ENCODE measurements around the gene LPCAT1.
"Not testable (repeated sequence)": the region's sequence is repeated elsewhere in the genome, so short reads cannot be mapped to it uniquely, and the experiment has no call there.

Gene LPCAT1

GRCh38 chr5:1442222-1443145 is 81.3 kb downstream of the LPCAT1 start:
- no peak for DNase-seq (ENCODE audit: low read depth)

GRCh38 chr5:1441166-1441865 is 82.4 kb downstream of the LPCAT1 start:
- no peak for DNase-seq (ENCODE audit: low read depth)

GRCh38 chr5:1440098-1440493 is 83.7 kb downstream of the LPCAT1 start:
- DNase-seq (ENCODE audit: low read depth): no peak

- no peak for DNase-seq (ENCODE audit: low read depth)
These were observed 84.2 kb downstream of the LPCAT1 start for GRCh38 chr5:1439388-1440097.

GRCh38 chr5:1438871-1439270 is 84.9 kb downstream of the LPCAT1 start:
- no peak for DNase-seq (ENCODE audit: low read depth)

- DNase-seq (ENCODE audit: low read depth): no peak
These were observed 85.7 kb downstream of the LPCAT1 start for GRCh38 chr5:1437876-1438559.

DNA sequence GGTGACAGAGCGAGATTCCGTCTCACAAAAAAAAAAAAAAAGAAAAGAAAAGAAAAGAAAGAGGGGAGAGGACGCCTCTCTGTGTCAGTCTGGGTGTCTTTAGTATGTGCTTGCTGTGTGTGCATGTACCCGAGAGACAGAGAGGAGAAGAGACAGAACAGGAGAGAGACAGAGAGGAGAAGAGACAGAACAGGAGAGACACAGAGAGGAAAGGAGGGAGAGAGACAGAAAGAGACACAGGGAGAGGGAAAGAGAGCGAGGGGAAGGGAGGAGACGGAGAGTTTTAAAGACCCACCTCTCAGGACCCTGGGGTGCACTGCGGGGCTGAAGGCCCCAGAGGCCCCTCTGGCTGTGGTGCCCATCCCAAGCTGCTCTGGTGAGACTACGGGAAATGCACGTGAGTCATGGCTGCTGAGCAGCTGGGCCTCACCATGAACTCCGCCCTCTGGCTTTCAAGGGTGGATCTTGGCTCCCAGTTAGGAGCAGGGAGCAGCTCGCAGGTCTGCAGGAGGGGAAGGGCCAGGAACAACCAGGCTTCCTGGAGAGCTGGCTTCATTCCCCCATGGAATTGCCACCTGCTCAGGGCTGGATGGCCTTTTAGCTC is 86.4 kb downstream of the LPCAT1 start:
- no peak for DNase-seq (ENCODE audit: low read depth)

GRCh38 chr5:1436681-1437080 is 87.1 kb downstream of the LPCAT1 start:
- no peak for DNase-seq (ENCODE audit: low read depth)

GRCh38 chr5:1436036-1436435 is 87.7 kb downstream of the LPCAT1 start:
- no peak for DNase-seq (ENCODE audit: low read depth)

- no peak for DNase-seq (ENCODE audit: low read depth)
These were observed 88.4 kb downstream of the LPCAT1 start for GRCh38 chr5:1435369-1435768.

- DNase-seq (ENCODE audit: low read depth): no peak
These were observed 91.5 kb downstream of the LPCAT1 start for GRCh38 chr5:1432296-1432695.

DNA sequence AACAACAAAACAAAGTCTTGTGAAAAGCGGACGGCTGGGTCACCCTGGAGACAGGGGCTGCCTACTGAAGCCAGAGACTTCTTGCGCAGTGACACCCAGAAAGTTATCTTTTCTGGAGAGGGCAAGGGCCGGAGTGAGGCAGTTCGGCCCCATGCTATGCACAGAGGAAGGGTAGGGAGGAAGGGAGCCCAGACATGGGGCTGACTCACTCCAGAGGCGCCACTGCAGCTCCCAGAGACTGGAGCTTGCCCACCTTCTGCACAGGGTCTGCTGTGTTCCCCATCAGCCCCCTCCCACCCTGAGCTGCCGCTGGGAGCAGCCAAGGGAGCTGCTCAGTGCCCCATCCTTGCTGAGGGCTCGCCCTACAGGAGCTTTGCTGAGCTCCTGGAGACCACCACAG is 91.9 kb downstream of the LPCAT1 start:
- DNase-seq (ENCODE audit: low read depth): no peak

GRCh38 chr5:1431021-1431811 is 92.5 kb downstream of the LPCAT1 start:
- no peak for DNase-seq (ENCODE audit: low read depth)

- no peak for DNase-seq (ENCODE audit: low read depth)
These were observed 93.5 kb downstream of the LPCAT1 start for GRCh38 chr5:1430121-1430795.

- no peak for DNase-seq (ENCODE audit: low read depth)
These were observed 94.3 kb downstream of the LPCAT1 start for GRCh38 chr5:1429496-1429895.

GRCh38 chr5:1429066-1429465 is 94.7 kb downstream of the LPCAT1 start:
- DNase-seq (ENCODE audit: low read depth): no peak

GRCh38 chr5:1428107-1428506 is 95.7 kb downstream of the LPCAT1 start:
- no peak for DNase-seq (ENCODE audit: low read depth)

DNA sequence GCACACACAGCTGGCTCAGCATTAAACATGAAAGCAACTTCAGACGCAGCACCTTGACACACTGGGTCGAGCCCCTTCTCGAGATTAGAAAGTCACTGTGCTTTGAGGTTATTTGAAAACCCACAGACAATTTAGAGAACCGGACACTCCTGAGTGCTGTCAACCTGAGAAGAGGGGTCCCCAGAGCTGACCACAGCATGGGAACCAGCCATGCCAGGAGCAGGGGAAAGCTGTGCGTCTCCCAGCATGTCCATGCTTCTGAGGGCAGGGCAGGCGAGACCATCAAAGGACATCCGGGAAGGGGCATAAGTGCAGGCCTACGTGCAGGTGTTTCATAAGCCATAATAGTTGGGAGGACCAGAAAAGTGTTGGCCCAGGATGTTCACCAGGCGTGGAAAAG is 99.0 kb downstream of the LPCAT1 start:
- no peak for DNase-seq (ENCODE audit: low read depth)

GRCh38 chr5:1423901-1424603 is 99.7 kb downstream of the LPCAT1 start:
- no peak for DNase-seq (ENCODE audit: low read depth)

GRCh38 chr5:1422522-1422921 is 101.2 kb downstream of the LPCAT1 start:
- DNase-seq (ENCODE audit: low read depth): not testable (repeated sequence)

Data from non-pigmented ciliary epithelial cell (primary cell).